Endometrium (tissue), 2 donors: ENCODE measurements around the gene FHOD3.

ENCODE experiments used
- FAIRE-seq: peaks from 2 replicates; lab custom pipeline; 2012; peaks lifted over from hg19 to GRCh38; lab: Jason Lieb, UNC
- donor health status: control.
- donor health status: control.

Gene FHOD3

DNA sequence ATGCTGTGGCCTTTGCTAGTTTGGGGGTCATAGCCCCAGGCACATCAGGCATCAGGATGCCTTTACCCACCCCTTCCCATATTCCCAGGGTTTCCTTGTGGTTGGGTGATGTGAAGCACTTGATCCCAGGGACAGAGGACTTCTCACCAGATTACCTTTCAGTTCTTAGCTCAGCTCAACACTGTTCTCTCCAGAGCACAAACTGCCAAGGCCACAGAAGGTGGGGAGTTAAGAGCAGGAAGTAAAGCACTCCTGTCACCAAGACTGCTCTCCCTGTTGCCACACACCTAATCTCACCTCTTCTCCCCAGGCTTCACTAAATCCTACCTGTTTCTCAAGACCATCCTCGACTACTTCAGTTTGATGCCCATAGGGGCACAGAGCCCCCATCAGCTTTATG is 25.9 kb downstream of the FHOD3 start:
- no peak for FAIRE-seq

GRCh38 chr18:36325846-36326245 is 28.3 kb downstream of the FHOD3 start:
- FAIRE-seq, result no peak

DNA sequence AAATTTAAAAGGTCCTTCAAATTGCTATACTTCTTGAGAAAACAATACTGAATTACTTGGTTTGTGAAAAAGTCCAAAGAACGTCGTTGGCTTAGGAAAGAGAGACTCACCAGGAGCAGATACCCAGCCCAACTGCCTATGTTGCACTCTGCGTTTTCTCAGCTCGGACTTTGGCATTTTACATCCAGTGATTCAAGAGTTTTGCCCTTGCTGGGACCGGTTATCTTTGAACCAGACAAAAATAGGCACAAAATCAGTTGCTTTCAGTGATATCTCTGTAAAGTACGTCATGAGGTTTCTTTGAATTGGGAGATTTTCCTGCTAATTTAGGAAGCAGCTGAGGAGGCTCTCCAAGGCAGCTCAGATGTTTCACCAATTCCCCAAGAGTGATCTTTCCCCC is 29.3 kb downstream of the FHOD3 start:
- FAIRE-seq, result no peak

GRCh38 chr18:36327352-36328316 is 30.1 kb downstream of the FHOD3 start:
- no peak for FAIRE-seq

DNA sequence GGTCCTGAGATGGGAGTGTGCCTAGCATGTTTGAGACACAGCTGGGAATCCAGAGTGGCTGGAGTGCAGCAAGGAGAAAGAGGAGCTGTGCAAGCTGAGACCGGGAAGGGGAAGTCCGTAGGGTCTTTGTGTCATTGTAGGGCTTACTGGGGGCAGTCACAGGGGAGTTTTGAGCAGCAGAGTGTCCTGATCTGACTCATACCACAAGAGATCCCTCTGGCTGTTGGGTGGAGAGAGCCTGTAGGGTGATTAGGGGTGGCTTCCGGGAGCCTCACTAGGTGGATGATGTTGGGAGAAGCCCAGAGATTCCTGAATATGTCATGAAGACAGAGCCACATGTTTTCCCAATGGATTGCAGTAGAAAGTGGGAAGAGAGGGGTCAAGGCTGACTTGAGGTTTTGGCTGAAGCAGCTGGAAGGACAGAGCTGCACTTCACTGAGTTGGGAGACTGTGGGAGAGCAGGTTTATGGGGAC is 30.9 kb downstream of the FHOD3 start:
- no peak for FAIRE-seq

DNA sequence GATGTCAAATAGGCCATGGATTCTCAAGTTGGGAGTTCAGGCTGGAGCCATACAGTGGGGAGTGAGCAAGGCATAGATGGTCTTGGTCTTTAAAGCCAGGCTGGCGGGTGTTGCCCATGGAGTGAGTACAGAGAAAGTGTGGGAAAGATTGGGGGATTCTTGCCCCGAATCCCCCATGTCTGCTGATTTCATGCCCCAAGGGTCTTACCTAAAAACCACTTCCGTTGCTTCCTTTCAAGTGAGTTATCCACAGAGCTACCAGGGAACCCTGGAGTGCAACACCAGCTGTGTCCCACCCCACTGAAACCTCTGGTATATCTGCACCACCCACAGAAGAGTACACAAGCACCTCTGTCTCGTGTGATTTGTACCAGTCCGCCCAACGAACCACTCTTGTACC is 31.4 kb downstream of the FHOD3 start:
- FAIRE-seq, result no peak

DNA sequence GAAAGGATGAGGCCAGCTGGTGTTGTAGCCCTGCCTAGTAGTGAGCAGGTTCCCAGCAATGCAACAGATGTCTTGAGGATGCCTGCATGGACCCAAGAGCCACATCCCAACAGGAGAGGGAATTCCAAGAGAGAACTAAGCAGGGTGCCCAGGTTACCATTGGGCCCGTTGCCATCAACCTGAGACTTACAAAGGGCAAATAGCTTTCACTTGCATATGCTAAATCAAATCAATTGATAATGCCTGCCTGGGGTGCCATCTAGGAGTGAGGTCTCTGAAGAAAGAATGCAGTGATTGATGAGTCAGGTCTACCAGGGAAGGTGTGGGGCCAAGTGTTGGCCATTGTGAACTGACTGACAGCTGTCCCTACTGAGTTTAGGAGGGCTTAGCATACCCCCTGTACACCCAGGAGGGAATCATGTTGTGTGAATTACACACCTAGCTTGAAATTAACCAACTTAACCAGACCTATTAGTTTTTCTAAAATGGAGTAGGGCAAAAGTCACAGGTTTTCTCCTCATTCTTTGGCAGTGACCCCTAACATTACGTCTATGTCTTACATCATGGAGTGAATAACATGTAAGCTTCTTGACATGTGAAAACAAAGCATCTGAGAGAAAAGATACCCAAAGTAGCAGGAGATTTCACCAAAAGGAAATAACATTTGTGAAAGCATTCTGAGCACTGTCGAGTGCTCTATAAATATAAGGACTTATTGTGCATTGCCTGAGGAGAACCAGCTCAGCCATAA is 32.3 kb downstream of the FHOD3 start:
- FAIRE-seq, result no peak

DNA sequence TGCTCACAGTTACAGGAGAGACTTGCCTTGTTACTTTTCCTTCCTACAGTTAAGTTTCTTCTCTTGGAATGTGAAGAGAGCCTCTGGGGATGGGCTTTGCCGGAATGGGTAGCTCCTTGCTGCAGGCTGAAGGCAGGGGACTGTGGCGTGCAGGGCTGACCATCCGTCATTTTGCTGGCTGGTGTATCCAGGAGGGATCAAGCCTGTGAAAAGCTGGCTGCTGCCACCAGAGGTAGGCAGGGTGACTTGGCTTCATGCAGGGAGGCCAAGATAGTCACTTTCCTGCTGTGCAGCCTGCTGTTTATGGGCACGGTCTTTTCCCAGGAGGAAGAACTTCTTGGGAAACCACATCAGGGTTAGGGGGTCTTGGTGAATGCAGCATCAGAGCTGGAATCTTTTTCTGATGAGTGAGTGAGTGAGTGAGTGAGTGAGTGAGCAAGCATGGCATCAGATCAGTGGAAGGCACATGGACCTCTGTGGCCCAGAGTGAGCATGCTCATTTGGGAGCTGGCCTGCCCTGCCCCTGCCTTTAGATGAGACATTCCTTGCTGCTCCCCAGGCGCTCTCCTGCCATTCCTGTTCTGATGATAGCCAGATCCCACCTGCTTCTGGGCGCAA is 33.0 kb downstream of the FHOD3 start:
- FAIRE-seq, result no peak

DNA sequence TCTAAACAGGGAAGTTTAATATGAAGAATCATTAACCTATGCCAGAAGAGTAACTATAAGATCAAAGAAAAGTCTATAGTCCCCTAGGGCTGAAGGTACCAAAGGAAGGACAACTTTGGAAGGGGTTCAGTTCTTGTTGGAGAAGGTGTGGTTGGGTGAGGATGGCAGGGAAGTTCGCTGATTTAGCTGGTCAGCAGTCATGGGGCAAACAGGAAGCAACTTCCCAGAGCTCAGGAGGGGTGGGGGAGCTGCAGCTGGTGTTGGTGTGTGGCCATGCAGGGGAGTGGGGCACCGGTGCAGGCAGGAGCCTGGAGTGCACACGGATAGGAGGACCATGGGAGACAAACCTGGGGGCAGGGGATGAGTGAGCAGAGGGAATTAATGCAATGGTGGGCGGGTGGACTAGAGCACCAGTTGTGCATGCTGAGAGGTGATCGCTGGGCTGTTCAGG is 34.0 kb downstream of the FHOD3 start:
- FAIRE-seq, result no peak

- no peak for FAIRE-seq
Measured at GRCh38 chr18:36333414-36333813, 35.9 kb downstream of the FHOD3 start.

DNA sequence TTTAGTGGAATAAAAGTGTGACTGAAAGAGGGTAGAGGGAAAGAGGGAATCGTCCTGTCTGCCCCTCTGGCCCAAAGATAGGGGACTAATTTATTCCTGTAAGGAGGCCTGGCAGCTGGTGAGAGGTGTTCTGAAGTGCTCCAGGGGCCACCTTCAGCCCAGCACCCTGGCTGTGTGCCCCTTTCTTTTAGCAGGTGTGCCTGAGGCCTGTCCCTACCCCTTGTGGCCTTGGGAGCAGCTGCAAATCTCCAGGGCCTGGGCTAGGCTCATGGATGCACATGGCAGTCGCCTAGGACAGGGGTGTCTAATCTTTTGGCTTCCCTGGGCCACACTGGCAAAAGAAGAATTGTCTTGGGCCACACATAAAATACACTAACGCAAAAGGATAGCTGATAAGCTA is 37.3 kb downstream of the FHOD3 start:
- FAIRE-seq, result no peak

DNA sequence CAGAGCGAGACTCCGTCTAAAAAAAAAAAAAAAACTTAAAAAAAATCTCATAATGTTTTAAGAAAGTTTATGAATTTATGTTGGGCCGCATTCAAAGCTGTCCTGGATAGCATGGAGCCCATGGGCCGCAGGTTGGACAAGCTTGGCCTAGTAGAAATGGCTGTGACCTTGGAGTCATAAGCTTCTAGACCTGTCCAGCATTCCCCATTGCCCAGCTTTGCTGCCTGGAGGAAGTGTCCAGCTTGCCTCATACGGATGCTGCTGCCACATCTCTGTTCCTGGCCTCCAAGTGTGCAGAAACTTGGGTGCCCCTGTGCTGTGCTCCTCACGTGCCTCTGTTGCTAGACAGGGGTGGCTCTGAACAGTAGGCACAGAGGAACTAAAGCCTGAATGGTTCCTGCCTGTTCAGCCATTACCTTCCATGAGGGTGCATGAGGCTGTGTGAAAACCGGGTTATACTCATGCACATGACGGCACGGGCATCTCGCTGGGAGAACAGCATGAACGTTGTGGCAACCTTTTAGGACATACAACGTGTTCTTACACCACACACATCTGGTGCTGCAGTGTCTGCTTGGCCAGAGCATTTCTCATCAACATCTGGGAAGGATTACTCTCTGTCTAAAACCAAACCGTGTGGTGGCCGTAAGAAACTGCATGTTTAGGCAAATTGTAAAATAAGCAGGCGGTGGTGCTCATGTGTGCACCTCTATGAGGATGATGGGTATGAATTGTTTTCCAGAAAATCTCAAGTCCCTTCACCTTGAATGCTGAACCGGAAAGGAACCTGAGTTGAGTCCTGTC is 38.2 kb downstream of the FHOD3 start:
- no peak for FAIRE-seq

DNA sequence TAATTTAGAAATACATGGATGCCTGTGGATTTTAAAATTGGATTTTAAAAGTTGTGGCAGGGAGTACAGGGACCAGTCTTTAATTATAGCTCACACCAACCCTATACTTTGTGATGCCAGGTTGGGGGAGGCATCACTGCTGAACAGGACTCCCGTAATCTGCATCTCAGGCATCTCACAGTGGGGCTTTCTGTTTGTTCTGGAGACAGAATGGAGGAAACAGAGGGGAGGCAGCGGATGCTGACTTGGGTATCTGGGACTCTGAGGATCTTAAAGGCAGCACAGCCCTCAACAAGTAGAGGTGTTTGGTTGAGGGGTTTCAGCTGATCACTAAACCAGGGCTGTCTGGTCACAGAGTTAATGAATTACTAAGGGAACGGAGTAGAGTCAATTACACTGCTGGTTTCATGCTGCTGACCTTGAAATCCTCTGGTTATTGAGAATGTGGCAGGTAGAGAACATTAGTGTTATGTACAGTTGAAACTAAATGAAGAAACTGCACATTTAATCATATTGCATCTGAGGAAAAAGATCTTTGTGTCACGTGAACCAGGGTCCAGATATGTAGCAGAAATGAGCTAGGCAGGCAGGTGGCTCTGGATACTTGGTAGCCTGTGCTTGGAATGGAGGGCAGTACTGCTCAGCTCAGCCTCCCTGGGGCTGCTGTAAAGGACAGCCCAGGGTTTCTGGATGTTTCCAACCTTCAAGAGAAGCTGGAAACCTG is 40.3 kb downstream of the FHOD3 start:
- FAIRE-seq, result no peak

DNA sequence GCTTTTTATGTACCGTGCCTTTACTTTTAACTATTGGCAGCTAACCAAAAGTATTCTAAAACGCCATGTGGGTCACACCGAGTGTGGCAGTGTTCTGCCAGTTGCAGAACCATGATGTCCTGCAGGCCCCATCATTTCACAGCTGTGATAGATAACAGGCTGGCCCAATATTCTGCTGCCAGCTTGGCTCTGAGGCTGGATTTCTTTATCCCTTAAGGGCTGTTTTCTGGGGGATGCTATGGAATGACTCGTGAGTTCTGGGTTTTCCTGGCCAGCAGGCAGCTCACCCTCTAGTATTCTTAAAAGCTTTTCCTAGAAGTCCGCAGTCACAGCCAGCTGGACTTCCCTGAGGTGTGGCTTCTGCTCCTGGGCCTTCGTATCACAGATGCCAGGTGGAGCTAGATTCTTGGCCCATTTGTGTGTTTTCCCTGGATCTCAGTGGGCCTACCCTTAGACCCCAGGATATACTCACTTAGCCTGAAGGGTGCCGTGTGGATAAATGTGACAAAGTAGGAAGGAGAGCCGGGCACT is 41.0 kb downstream of the FHOD3 start:
- no peak for FAIRE-seq

GRCh38 chr18:36340246-36340645 is 42.7 kb downstream of the FHOD3 start:
- FAIRE-seq, result peak; percentile 77

GRCh38 chr18:36341944-36342343 is 44.4 kb downstream of the FHOD3 start:
- FAIRE-seq, result peak; percentile 58

DNA sequence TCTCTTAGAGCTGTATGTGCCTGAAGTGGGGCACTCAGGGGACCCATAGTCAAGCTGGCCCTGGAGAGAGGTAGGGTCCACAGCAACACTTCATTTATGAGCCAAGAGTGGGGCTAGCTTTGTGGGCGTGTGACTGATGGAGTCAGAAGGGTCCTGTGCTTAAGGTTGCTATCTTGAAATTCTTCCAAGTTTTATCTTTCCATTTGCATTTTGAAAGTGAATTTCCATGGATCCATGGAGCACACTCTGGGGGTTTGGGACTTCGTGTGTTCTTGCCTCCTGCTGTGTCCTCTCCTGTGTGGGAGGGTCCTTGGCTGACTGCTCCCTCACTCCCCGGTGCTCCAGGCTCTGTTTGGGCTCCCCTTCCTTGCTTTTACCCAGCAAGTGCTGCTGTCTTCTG is 50.8 kb downstream of the FHOD3 start:
- FAIRE-seq, result no peak

GRCh38 chr18:36348971-36349417 is 51.5 kb downstream of the FHOD3 start:
- FAIRE-seq, result no peak

DNA sequence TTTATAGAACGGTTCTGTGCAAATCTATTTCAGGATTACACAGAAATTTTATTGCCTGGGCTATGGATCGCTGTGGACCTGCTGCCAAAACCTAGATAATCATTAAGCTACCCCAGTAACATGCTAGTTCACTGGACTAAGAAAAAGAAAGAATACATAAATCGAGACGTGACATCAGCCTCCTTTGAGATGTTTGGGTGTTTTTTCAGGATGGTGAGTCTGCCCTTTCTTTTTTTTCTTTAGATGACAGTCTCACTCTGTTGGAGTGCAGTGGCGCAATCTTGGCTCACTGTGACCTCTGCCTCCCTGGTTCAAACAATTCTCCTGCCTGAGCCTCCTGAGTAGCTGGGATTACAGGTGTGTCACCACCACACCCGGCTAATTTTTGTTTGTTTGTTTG is 52.0 kb downstream of the FHOD3 start:
- no peak for FAIRE-seq

DNA sequence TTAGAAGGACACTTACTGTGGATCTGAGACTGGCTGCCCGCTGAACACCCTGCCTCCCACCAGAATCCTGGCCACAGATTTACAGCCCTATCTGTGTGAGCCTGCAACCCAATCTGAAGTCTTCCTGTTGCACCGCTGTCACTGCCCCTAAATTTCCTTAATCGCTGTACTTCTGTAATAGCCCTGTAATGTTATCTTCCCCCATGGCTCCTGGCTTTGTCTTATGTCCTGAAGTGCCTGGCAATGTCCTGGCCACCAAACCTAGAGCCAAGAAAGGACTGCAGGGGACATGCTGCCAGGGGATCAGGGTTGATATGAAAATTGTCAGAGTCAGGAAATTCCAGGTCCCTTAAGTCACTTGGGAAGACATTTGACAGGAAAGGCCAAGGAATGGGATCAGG is 52.7 kb downstream of the FHOD3 start:
- no peak for FAIRE-seq
